Smooth muscle cell (in vitro differentiated cells): Measurements from ENCODE around the gene MTFMT. TPM values are rescaled to one million over a fixed set of nuclear protein-coding genes. Genes with fewer than 3 reads are reported as not detected.

ENCODE experiments used
- DNase-seq: peaks from one replicate; lab custom pipeline; 2025; ENCODE audit not compliant: unreplicated experiment; lab: John Stamatoyannopoulos, UW
- H2AFZ ChIP-seq: fragments of 200-600 bp; sonication (generic); 2 replicates; pipeline ENCODE4 v1.6.0; 2016; ENCODE audit warnings: antibody characterized with exemption, low read depth, mild to moderate bottlenecking
- H3F3A ChIP-seq: fragments of 200-600 bp; sonication (generic); 2 replicates; pipeline ENCODE4 v1.6.0; 2017; ENCODE audit warnings: antibody characterized with exemption, low read depth
- H3K27ac ChIP-seq: fragments of 200-600 bp; sonication (generic); 2 replicates; pipeline ENCODE4 v1.5.1; 2016; ENCODE audit warnings: low read depth, mild to moderate bottlenecking
- H3K27me3 ChIP-seq: fragments of 200-600 bp; sonication (generic); 2 replicates; pipeline ENCODE4 v1.6.1; 2016; ENCODE audit warnings: low read depth, mild to moderate bottlenecking
- H3K36me3 ChIP-seq: fragments of 200-600 bp; sonication (generic); 2 replicates; pipeline ENCODE4 v1.5.1; 2016; ENCODE audit warnings: low read depth
- H3K4me1 ChIP-seq: fragments of 200-600 bp; sonication (generic); 2 replicates; pipeline ENCODE4 v1.5.1; 2016; ENCODE audit warnings: low read depth
- H3K4me2 ChIP-seq: fragments of 200-600 bp; sonication (generic); 2 replicates; pipeline ENCODE4 v1.6.0; 2016; ENCODE audit warnings: mild to moderate bottlenecking
- H3K4me3 ChIP-seq: fragments of 200-600 bp; sonication (generic); 2 replicates; pipeline ENCODE4 v1.5.1; 2016; ENCODE audit warnings: mild to moderate bottlenecking
- H3K79me2 ChIP-seq: fragments of 200-600 bp; sonication (generic); 2 replicates; pipeline ENCODE4 v1.6.0; 2016; ENCODE audit warnings: low read depth, mild to moderate bottlenecking
- H3K9ac ChIP-seq: fragments of 200-600 bp; sonication (generic); 2 replicates; pipeline ENCODE4 v1.6.0; 2016; ENCODE audit warnings: low read depth
- H3K9me3 ChIP-seq: fragments of 200-600 bp; sonication (generic); replicated peaks from 2 replicates; pipeline ENCODE4 v1.5.1; 2016; ENCODE audit warnings: low read depth
- H4K20me1 ChIP-seq: fragments of 200-600 bp; sonication (generic); 2 replicates; pipeline ENCODE4 v1.6.0; 2016; ENCODE audit warnings: low read depth
- CTCF ChIP-seq: fragments of 200-600 bp; sonication (generic); IDR thresholded peaks from 2 replicates; pipeline ENCODE4 v1.5.1; 2017; ENCODE audit warnings: borderline replicate concordance, mild to moderate bottlenecking, antibody characterized with exemption; ENCODE audit not compliant: insufficient read depth, poor library complexity, severe bottlenecking
- WGBS: methylation state at CpG from one replicate; pipeline ENCODE4 v1.1.7; 2016; ENCODE audit warnings: low lambda C conversion rate; 5-methylcytosine and 5-hydroxymethylcytosine counted together
- polyA plus RNA-seq: library from polyadenylated mRNA; unstranded; fragments of >200 nt; fragmentation: Nextera tagmentation; extraction: Ambion mirVana; gene quantifications from 2 replicates; pipeline ENCODE4 v1.2.1, GENCODE V29; 2016
- total RNA-seq: library from RNA; depleted of rRNA; stranded (reverse); fragments of >200 nt; gene quantifications from 2 replicates; pipeline ENCODE4 v1.2.3, GENCODE V29; 2014

Gene MTFMT
- total and polyA plus RNA-seq, 2 experiments from 2014 or later = 11.3 to 16.8 TPM

- WGBS = 88% methylated on average over 3 of the region's 3 CpGs
- no peak overlapping the region for H3K27ac ChIP-seq
- H3K4me2 ChIP-seq = no peak overlapping the region
- no peak for TF ChIP-seq CTCF
- no peaks in the 10 kb centered on the region for H3K27me3 ChIP-seq
- no peak overlapping the region for H2AFZ ChIP-seq
- no peak overlapping the region for H3K9ac ChIP-seq
- H4K20me1 ChIP-seq = peaks cover 4% of the 10 kb centered on the region
- H3K4me1 ChIP-seq = no peaks in the 10 kb centered on the region
- H3K79me2 ChIP-seq = peaks cover 4% of the 10 kb centered on the region
- H3K4me3 ChIP-seq = no peak overlapping the region
- H3F3A ChIP-seq = no peaks in the 10 kb centered on the region
- H3K36me3 ChIP-seq = no peaks in the 10 kb centered on the region
- no peaks in the 10 kb centered on the region for H3K9me3 ChIP-seq
- no peak for DNase-seq
These were observed 29.9 kb upstream of the MTFMT start for GRCh38 chr15:65059369-65059750.

- Histone ChIP-seq H3K4me3 (no peak overlapping the region), H4K20me1 (peaks cover 4% of the 10 kb centered on the region), H3K4me2 (no peak overlapping the region), H2AFZ (no peak overlapping the region), H3K4me1 (no peaks in the 10 kb centered on the region), H3K9me3 (no peaks in the 10 kb centered on the region), H3K27me3 (no peaks in the 10 kb centered on the region), H3K79me2 (no peaks in the 10 kb centered on the region), H3K36me3 (no peaks in the 10 kb centered on the region), H3F3A (no peaks in the 10 kb centered on the region), H3K27ac (no peak overlapping the region), H3K9ac (no peak overlapping the region)
- no peak for TF ChIP-seq CTCF
- no peak for DNase-seq
- WGBS = 92% methylated on average over 16 of the region's 16 CpGs
These were observed 29.2 kb upstream of the MTFMT start for GRCh38 chr15:65058394-65059368.

- no peak for TF ChIP-seq CTCF
- no peak overlapping the region for H3K4me2 ChIP-seq
- H3K27ac ChIP-seq = no peak overlapping the region
- H3K4me1 ChIP-seq = no peaks in the 10 kb centered on the region
- no peak overlapping the region for H2AFZ ChIP-seq
- H3K79me2 ChIP-seq = no peaks in the 10 kb centered on the region
- no peak overlapping the region for H3K4me3 ChIP-seq
- H3K9me3 ChIP-seq = no peaks in the 10 kb centered on the region
- H3F3A ChIP-seq = no peaks in the 10 kb centered on the region
- 96% methylated on average over 8 of the region's 8 CpGs for WGBS
- no peak overlapping the region for H3K9ac ChIP-seq
- no peaks in the 10 kb centered on the region for H3K36me3 ChIP-seq
- peaks cover 4% of the 10 kb centered on the region for H4K20me1 ChIP-seq
- no peak for DNase-seq
- no peaks in the 10 kb centered on the region for H3K27me3 ChIP-seq
These were observed 28.1 kb upstream of the MTFMT start for GRCh38 chr15:65057549-65057940.
